Measurements from ENCODE around the gene NDUFAF7. TPM values are rescaled to one million over a fixed set of nuclear protein-coding genes. Genes with fewer than 3 reads are reported as not detected.
"Not testable (repeated sequence)": the region's sequence is repeated elsewhere in the genome, so short reads cannot be mapped to it uniquely, and the experiment has no call there.

Gene NDUFAF7
- polyA plus RNA-seq, 4 donors = 9.0 to 15.7 (median 10.8) TPM

DNA sequence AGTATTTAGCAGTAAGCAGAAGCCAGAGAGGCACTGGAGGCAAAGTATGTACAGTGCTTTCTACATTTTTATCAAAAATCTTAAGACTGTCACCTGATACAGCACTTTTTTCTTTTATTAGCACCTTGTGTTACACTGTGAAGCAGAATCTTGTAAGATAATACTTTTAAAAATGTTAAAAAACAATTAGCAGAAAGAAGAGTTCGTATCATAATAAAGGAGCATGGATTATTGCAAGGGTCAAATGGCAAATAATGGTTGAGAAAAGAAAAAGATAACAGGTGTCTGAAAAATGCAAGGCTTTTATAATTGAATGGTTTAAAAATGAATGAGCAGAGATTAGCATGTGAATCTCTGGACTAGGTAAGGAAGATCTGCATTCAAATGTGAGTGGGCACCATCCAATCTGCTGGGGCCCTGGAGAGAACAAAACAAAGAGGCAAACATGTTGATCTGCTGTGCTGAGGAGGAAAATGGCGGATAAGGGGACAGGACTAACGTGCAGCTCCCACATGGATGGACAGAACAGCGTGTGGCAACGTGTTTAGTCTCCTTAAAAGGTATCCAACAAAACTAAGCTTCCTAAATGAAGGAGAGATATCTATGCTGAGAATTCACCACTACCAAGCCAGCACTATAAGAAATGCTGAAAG lies 25.6 kb upstream of the NDUFAF7 start:
- Histone ChIP-seq H3K9me3 (ENCODE audit: control insufficient read depth in 2 of 2, insufficient read depth in 1 of 2, low read depth in 1 of 2, low read length in 1 of 2) (peaks cover 0 to 20% of the 10 kb centered on the region in 2 donors), H3K27me3 (ENCODE audit: control insufficient read depth in 3 of 3, insufficient read depth in 3 of 3, low read length in 3 of 3) (no peaks in the 10 kb centered on the region), H3K36me3 (ENCODE audit: control insufficient read depth in 3 of 3, insufficient read depth in 2 of 3, low read depth in 1 of 3, low read length in 3 of 3) (peaks cover 7 to 25% (median 9%) of the 10 kb centered on the region in 3 donors), H3K4me3 (ENCODE audit: low read depth in 1 of 3, low read length in 3 of 3) (no peak overlapping the region), H3K4me1 (ENCODE audit: control insufficient read depth in 3 of 3, insufficient read depth in 2 of 3, low read depth in 1 of 3, low read length in 2 of 3) (no peaks in the 10 kb centered on the region), H3K27ac (ENCODE audit: low read depth in 1 of 3, low read length in 2 of 3) (no peak overlapping the region)
- WGBS, 3 donors = 93 to 98% (median 97%) methylated on average over 5 of the region's 5 CpGs
- FAIRE-seq (no peak), DNase-seq (no peak)

DNA sequence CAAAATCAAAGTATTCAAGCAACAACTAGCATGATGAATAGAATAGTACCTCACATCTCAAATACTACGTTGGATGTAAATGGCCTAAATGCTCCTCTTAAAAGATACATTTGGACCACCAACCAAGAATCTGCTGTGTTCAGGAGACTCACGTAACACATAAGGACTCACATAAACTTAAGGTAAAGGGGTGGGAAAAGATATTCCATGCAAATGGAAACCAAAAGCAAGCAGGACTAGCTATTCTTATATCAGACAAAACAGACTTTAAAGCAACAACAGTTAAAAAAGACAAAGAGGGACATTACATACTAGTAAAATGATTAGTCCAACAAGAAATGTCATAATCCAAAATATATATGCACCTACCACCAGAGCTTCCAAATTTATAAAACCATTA lies 24.7 kb upstream of the NDUFAF7 start:
- not testable (repeated sequence) for H3K27ac ChIP-seq (ENCODE audit: low read depth in 1 of 3, low read length in 2 of 3); FAIRE-seq; H3K4me3 ChIP-seq (ENCODE audit: low read depth in 1 of 3, low read length in 3 of 3); DNase-seq; H3K4me1 ChIP-seq (ENCODE audit: control insufficient read depth in 3 of 3, insufficient read depth in 2 of 3, low read depth in 1 of 3, low read length in 2 of 3); H3K27me3 ChIP-seq (ENCODE audit: control insufficient read depth in 3 of 3, insufficient read depth in 3 of 3, low read length in 3 of 3)
- Histone ChIP-seq H3K9me3 (ENCODE audit: control insufficient read depth in 2 of 2, insufficient read depth in 1 of 2, low read depth in 1 of 2, low read length in 1 of 2) (peaks cover 0 to 20% of the 10 kb centered on the region in 2 donors), H3K36me3 (ENCODE audit: control insufficient read depth in 3 of 3, insufficient read depth in 2 of 3, low read depth in 1 of 3, low read length in 3 of 3) (peaks cover 6 to 23% (median 11%) of the 10 kb centered on the region in 3 donors)
- whole genome bisulfite sequencing, 3 donors = 97 to 99% (median 97%) methylated on average over 2 of the region's 2 CpGs

DNA sequence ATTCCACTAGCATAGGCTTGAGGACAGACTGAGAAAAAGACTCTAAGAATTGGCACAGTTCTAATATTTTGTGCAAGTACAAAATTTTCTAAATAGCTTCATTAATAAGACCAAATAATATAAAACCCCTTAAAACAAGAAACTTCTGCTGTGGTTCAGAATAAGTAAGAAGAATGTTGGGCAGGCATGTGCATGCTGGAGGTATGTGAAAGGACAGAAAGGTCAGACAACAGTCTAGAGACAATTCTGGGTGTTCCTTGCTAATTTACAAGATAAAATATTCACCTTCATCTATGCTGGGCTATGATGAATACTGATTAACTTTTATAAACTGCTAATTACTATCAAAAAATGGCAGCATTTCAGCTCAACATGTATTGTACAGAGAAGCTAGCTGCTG lies 20.2 kb upstream of the NDUFAF7 start:
- DNase-seq (no peak), FAIRE-seq (no peak)
- Histone ChIP-seq H3K27me3 (ENCODE audit: control insufficient read depth in 3 of 3, insufficient read depth in 3 of 3, low read length in 3 of 3) (no peaks in the 10 kb centered on the region), H3K27ac (ENCODE audit: low read depth in 1 of 3, low read length in 2 of 3) (no peak overlapping the region), H3K4me1 (ENCODE audit: control insufficient read depth in 3 of 3, insufficient read depth in 2 of 3, low read depth in 1 of 3, low read length in 2 of 3) (no peaks in the 10 kb centered on the region), H3K36me3 (ENCODE audit: control insufficient read depth in 3 of 3, insufficient read depth in 2 of 3, low read depth in 1 of 3, low read length in 3 of 3) (peaks cover 8 to 13% (median 9%) of the 10 kb centered on the region in 3 donors), H3K4me3 (ENCODE audit: low read depth in 1 of 3, low read length in 3 of 3) (no peak overlapping the region), H3K9me3 (ENCODE audit: control insufficient read depth in 2 of 2, insufficient read depth in 1 of 2, low read depth in 1 of 2, low read length in 1 of 2) (peaks cover 0 to 11% of the 10 kb centered on the region in 2 donors)

DNA sequence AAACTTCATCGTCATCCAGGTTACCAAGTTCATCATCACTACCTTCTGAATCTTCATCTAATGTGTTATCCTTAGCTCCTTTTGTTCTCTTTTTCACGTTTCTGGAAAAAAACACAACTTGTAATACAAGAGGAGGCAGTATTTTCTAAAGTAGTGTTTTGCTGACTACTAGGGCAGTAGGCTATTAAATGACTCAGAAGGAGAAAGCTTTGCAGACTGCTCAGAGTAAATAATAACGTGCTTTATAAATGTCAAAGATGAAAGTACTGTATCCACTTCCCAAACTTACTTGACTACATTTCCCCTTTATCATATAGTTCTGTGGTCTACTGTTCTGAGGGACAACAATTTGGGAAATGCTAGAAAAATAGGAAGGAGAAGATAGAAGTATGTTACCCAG lies 19.5 kb upstream of the NDUFAF7 start:
- Histone ChIP-seq H3K4me1 (ENCODE audit: control insufficient read depth in 3 of 3, insufficient read depth in 2 of 3, low read depth in 1 of 3, low read length in 2 of 3) (no peaks in the 10 kb centered on the region), H3K9me3 (ENCODE audit: control insufficient read depth in 2 of 2, insufficient read depth in 1 of 2, low read depth in 1 of 2, low read length in 1 of 2) (peaks cover 0 to 6% of the 10 kb centered on the region in 2 donors), H3K27ac (ENCODE audit: low read depth in 1 of 3, low read length in 2 of 3) (no peak overlapping the region), H3K27me3 (ENCODE audit: control insufficient read depth in 3 of 3, insufficient read depth in 3 of 3, low read length in 3 of 3) (no peaks in the 10 kb centered on the region), H3K4me3 (ENCODE audit: low read depth in 1 of 3, low read length in 3 of 3) (no peak overlapping the region), H3K36me3 (ENCODE audit: control insufficient read depth in 3 of 3, insufficient read depth in 2 of 3, low read depth in 1 of 3, low read length in 3 of 3) (peaks cover 7 to 10% (median 9%) of the 10 kb centered on the region in 3 donors)
- 52 to 74% (median 53%) methylated on average over 3 of the region's 3 CpGs for WGBS, 3 donors
- DNase-seq (no peak), FAIRE-seq (no peak)

DNA sequence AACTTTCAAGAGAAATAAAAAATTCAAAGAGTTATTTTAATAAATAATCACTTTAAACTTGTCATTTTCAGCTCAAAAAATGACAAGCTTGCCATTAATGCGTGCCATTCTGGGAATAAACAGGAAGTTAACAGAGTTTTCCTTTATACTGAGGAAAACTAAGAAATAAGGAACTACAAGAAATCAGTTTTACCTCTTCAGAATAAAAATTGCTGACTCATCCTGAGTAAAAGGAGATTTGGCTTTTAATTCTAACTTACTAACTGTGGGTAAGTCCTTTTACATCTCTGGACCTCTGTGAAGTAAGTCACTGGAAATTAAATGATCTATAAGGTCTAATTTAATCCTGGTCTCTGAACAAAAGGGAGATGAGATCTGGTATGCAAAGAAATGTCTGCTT lies 16.2 kb upstream of the NDUFAF7 start:
- Histone ChIP-seq H3K4me3 (ENCODE audit: low read depth in 1 of 3, low read length in 3 of 3) (no peak overlapping the region), H3K4me1 (ENCODE audit: control insufficient read depth in 3 of 3, insufficient read depth in 2 of 3, low read depth in 1 of 3, low read length in 2 of 3) (no peaks in the 10 kb centered on the region), H3K36me3 (ENCODE audit: control insufficient read depth in 3 of 3, insufficient read depth in 2 of 3, low read depth in 1 of 3, low read length in 3 of 3) (peaks cover 7 to 26% (median 8%) of the 10 kb centered on the region in 3 donors), H3K9me3 (ENCODE audit: control insufficient read depth in 2 of 2, insufficient read depth in 1 of 2, low read depth in 1 of 2, low read length in 1 of 2) (no peaks in the 10 kb centered on the region), H3K27ac (ENCODE audit: low read depth in 1 of 3, low read length in 2 of 3) (no peak overlapping the region), H3K27me3 (ENCODE audit: control insufficient read depth in 3 of 3, insufficient read depth in 3 of 3, low read length in 3 of 3) (no peaks in the 10 kb centered on the region)
- FAIRE-seq (no peak), DNase-seq (no peak)
- WGBS, 3 donors = 80 to 93% (median 91%) methylated on average over 1 of the region's 1 CpG

DNA sequence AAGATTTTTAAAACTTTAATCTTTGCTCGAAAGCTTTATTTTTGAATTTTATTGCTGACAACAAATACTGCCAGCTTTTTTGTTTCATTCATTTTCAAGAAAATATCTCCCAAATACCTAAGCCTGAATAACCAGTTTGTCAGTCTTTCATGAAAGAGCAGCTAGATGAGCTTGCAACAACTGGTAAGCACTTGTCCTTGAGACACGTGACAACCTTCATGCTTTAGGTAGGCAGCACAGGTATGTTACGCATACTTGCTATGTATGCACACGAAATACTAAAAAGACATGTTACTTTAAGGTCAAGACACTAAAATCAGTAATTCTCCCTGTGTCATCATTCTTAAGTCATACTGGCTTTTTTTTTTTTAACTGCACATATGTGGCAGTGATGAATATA lies 12.4 kb upstream of the NDUFAF7 start:
- Histone ChIP-seq H3K27me3 (ENCODE audit: control insufficient read depth in 3 of 3, insufficient read depth in 3 of 3, low read length in 3 of 3) (no peaks in the 10 kb centered on the region), H3K4me1 (ENCODE audit: control insufficient read depth in 3 of 3, insufficient read depth in 2 of 3, low read depth in 1 of 3, low read length in 2 of 3) (no peaks in the 10 kb centered on the region), H3K4me3 (ENCODE audit: low read depth in 1 of 3, low read length in 3 of 3) (no peak overlapping the region), H3K36me3 (ENCODE audit: control insufficient read depth in 3 of 3, insufficient read depth in 2 of 3, low read depth in 1 of 3, low read length in 3 of 3) (peaks cover 13 to 29% (median 14%) of the 10 kb centered on the region in 3 donors), H3K27ac (ENCODE audit: low read depth in 1 of 3, low read length in 2 of 3) (no peak overlapping the region), H3K9me3 (ENCODE audit: control insufficient read depth in 2 of 2, insufficient read depth in 1 of 2, low read depth in 1 of 2, low read length in 1 of 2) (no peaks in the 10 kb centered on the region)
- no peak for FAIRE-seq
- no peak for DNase-seq
- 90 to 94% (median 92%) methylated on average over 4 of the region's 4 CpGs for WGBS, 3 donors

DNA sequence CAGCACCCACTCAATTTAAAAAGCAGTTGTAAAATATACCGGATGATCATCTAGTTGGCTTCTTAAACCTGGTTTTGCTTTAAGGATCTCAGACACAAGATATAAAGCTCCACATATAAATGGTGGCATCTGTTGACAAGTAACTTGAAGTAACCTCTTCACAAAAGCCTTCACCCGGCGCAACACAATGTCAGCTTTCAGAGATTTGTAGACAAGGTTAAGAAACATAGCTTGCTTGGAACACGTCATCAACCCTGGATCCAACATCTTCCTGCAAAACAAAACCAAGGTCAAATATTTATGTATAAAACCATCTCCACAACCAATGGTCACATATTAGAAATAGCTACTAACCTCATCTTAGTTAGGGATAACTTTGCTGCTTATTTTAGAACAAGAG lies 8.3 kb upstream of the NDUFAF7 start:
- 95 to 98% (median 98%) methylated on average over 4 of the region's 4 CpGs for WGBS, 3 donors
- Histone ChIP-seq H3K4me3 (ENCODE audit: low read depth in 1 of 3, low read length in 3 of 3) (no peak overlapping the region), H3K4me1 (ENCODE audit: control insufficient read depth in 3 of 3, insufficient read depth in 2 of 3, low read depth in 1 of 3, low read length in 2 of 3) (peaks cover 0 to 6% (median 0%) of the 10 kb centered on the region in 3 donors), H3K36me3 (ENCODE audit: control insufficient read depth in 3 of 3, insufficient read depth in 2 of 3, low read depth in 1 of 3, low read length in 3 of 3) (peaks cover 12 to 26% (median 12%) of the 10 kb centered on the region in 3 donors), H3K27me3 (ENCODE audit: control insufficient read depth in 3 of 3, insufficient read depth in 3 of 3, low read length in 3 of 3) (no peaks in the 10 kb centered on the region), H3K9me3 (ENCODE audit: control insufficient read depth in 2 of 2, insufficient read depth in 1 of 2, low read depth in 1 of 2, low read length in 1 of 2) (no peaks in the 10 kb centered on the region), H3K27ac (ENCODE audit: low read depth in 1 of 3, low read length in 2 of 3) (no peak overlapping the region)
- FAIRE-seq (no peak), DNase-seq (no peak)

DNA sequence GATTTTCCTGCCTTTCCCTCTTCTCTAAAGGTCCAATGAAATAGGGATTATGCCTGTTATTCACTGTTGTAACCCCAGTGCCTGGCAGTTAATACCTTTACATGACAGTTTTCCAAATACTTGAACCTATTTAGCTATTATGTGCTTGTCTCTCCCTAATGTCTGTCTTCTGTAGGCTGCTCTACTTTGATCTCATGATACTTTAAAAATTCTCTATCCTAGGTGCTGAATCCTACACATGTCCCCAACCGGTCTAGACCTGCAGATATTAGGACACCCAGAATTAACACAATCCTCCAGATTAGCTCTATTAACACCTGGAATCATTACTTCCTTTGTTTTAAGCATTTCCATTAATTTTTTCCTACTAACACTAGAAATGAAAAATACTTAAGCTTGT lies 7.4 kb upstream of the NDUFAF7 start:
- Histone ChIP-seq H3K36me3 (ENCODE audit: control insufficient read depth in 3 of 3, insufficient read depth in 2 of 3, low read depth in 1 of 3, low read length in 3 of 3) (peaks cover 10 to 24% (median 12%) of the 10 kb centered on the region in 3 donors), H3K27me3 (ENCODE audit: control insufficient read depth in 3 of 3, insufficient read depth in 3 of 3, low read length in 3 of 3) (no peaks in the 10 kb centered on the region), H3K9me3 (ENCODE audit: control insufficient read depth in 2 of 2, insufficient read depth in 1 of 2, low read depth in 1 of 2, low read length in 1 of 2) (no peaks in the 10 kb centered on the region), H3K27ac (ENCODE audit: low read depth in 1 of 3, low read length in 2 of 3) (no peak overlapping the region), H3K4me3 (ENCODE audit: low read depth in 1 of 3, low read length in 3 of 3) (no peak overlapping the region), H3K4me1 (ENCODE audit: control insufficient read depth in 3 of 3, insufficient read depth in 2 of 3, low read depth in 1 of 3, low read length in 2 of 3) (peaks cover 0 to 6% (median 0%) of the 10 kb centered on the region in 3 donors)
- no peak for FAIRE-seq
- WGBS, 3 donors = 93 to 97% (median 96%) methylated on average over 1 of the region's 1 CpG
- no peak for DNase-seq

DNA sequence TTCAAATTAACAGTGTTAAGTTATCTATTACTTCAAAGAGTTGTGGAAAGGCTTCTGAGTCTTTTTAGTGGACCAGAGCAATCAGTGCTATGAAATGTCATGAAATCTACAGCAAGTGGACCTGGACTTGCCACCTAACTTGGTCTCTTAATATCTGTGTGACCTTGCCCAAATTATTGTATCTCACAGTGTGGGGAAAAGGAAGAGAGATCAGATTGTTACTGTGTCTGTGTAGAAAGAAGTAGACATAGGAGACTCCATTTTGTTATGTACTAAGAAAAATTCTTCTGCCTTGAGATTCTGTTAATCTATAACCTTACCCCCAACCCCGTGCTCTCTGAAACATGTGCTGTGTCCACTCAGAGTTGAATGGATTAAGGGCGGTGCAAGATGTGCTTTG lies 6.3 kb upstream of the NDUFAF7 start:
- no CpG with 5 or more reads among the region's 2 CpGs for WGBS, 3 donors
- not testable (repeated sequence) for FAIRE-seq; DNase-seq; H3K27ac ChIP-seq (ENCODE audit: low read depth in 1 of 3, low read length in 2 of 3); H3K27me3 ChIP-seq (ENCODE audit: control insufficient read depth in 3 of 3, insufficient read depth in 3 of 3, low read length in 3 of 3); H3K4me1 ChIP-seq (ENCODE audit: control insufficient read depth in 3 of 3, insufficient read depth in 2 of 3, low read depth in 1 of 3, low read length in 2 of 3); H3K4me3 ChIP-seq (ENCODE audit: low read depth in 1 of 3, low read length in 3 of 3); H3K9me3 ChIP-seq (ENCODE audit: control insufficient read depth in 2 of 2, insufficient read depth in 1 of 2, low read depth in 1 of 2, low read length in 1 of 2)
- H3K36me3 ChIP-seq (ENCODE audit: control insufficient read depth in 3 of 3, insufficient read depth in 2 of 3, low read depth in 1 of 3, low read length in 3 of 3) = peaks cover 7 to 20% (median 12%) of the 10 kb centered on the region in 3 donors
